T-helper 1 cell treated with Interleukin-12 subunit alpha and Interleukin-12 subunit beta and Interleukin-4 antibody, amounts not matched to agents 30 μg/mL and 1 μg/mL, for 36 hours (primary cell): ENCODE data around the gene VARS2.

ENCODE experiments used
- H3K27ac Mint-ChIP-seq: one replicate; pipeline ENCODE4 v1.8.0; 2021; ENCODE audit warnings: mild to moderate bottlenecking, mixed read lengths
- H3K27me3 Mint-ChIP-seq: one replicate; pipeline ENCODE4 v1.8.0; 2021; ENCODE audit warnings: low read depth, mixed read lengths
- H3K36me3 Mint-ChIP-seq: one replicate; pipeline ENCODE4 v1.8.0; 2021; ENCODE audit warnings: low read depth, mixed read lengths
- H3K4me1 Mint-ChIP-seq: one replicate; pipeline ENCODE4 v1.8.0; 2021; ENCODE audit warnings: low read depth, mixed read lengths
- H3K4me3 Mint-ChIP-seq: one replicate; pipeline ENCODE4 v1.8.0; 2021; ENCODE audit warnings: mild to moderate bottlenecking, moderate library complexity, mixed read lengths
- H3K9me3 Mint-ChIP-seq: one replicate; pipeline ENCODE4 v1.8.0; 2021; ENCODE audit warnings: mixed read lengths

Gene VARS2

DNA sequence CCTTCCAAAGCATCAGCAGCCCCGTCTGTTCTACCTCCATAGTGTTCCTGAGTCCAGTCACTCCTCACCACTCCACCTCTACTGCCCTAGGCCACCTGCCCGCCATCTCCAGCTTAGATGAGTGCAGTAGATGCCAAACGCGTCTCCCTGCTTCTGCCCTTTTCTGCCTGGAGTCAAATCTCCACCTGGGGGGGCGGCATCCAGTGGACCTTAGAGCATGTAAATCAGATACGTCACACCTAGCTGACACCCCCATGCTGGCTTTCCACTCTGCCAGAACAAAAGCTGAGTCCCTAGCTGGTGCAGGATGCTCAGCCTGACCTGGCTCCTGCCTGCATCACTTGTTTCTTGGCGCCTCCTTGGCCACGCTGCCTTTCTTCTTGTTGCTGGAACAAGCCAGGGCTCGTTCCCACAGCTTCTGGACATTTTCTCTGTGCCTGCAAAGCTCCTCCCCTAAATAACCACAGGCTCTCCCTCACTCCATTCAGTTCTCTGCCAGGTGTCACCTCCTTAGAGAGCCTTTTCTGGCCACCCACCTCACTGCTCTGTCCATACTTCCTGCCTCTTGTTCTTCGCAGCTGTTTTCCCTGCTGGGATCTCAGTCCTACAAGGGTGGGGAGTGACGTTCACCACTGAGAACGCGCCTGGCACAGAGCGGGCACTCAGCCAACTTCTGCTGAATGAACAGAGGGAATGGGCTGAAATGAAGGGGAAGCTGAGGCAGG is 24.0 kb upstream of the VARS2 start:
- Mint-ChIP-seq H3K27ac (no peak overlapping the region), H3K4me3 (no peak overlapping the region), H3K36me3 (peaks cover 6% of the 10 kb centered on the region), H3K9me3 (no peaks in the 10 kb centered on the region), H3K27me3 (peaks cover 12% of the 10 kb centered on the region), H3K4me1 (peaks cover 15% of the 10 kb centered on the region)

DNA sequence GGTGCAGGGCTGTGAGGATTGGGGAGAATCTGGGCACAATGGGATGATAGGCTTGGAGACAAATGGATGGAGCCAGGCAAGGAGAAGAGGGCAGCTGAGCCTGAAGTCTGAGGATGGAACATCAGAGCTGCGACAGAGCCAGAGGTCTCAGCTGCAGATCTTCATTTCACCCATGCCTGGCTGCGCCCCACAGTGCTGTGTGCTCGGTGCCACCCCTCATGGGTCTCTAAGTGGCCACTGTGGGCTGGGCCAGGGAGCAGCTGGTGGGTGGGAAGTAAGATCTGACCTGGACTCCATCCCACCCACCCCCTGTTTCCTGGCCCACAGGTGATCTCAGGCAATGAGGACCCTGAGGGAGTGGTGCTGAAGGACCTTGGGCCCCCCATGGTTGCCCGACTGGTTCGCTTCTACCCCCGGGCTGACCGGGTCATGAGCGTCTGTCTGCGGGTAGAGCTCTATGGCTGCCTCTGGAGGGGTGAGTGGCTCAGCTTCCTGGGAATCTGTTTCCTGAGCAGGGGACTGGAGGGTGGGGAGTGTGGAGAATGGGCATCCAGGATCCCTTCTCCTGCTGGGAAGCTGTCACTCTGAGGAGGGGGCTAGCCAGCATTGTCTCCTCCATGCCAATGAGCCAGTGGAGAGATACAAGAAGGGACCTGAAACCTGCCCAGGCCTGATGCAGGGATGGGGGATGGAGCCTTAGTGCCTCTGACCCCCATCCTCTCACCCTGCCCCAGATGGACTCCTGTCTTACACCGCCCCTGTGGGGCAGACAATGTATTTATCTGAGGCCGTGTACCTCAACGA is 23.2 kb upstream of the VARS2 start:
- H3K36me3 Mint-ChIP-seq: peaks cover 2% of the 10 kb centered on the region
- H3K9me3 Mint-ChIP-seq: no peaks in the 10 kb centered on the region
- peaks cover 6% of the 10 kb centered on the region for H3K27me3 Mint-ChIP-seq
- peaks cover 9% of the 10 kb centered on the region for H3K4me1 Mint-ChIP-seq
- H3K4me3 Mint-ChIP-seq: no peak overlapping the region
- H3K27ac Mint-ChIP-seq: no peak overlapping the region

GRCh38 chr6:30891450-30891723 is 22.7 kb upstream of the VARS2 start:
- no peaks in the 10 kb centered on the region for H3K9me3 Mint-ChIP-seq
- H3K27ac Mint-ChIP-seq: no peak overlapping the region
- H3K36me3 Mint-ChIP-seq: peaks cover 2% of the 10 kb centered on the region
- no peak overlapping the region for H3K4me3 Mint-ChIP-seq
- peaks cover 4% of the 10 kb centered on the region for H3K27me3 Mint-ChIP-seq
- H3K4me1 Mint-ChIP-seq: peaks cover 3% of the 10 kb centered on the region

DNA sequence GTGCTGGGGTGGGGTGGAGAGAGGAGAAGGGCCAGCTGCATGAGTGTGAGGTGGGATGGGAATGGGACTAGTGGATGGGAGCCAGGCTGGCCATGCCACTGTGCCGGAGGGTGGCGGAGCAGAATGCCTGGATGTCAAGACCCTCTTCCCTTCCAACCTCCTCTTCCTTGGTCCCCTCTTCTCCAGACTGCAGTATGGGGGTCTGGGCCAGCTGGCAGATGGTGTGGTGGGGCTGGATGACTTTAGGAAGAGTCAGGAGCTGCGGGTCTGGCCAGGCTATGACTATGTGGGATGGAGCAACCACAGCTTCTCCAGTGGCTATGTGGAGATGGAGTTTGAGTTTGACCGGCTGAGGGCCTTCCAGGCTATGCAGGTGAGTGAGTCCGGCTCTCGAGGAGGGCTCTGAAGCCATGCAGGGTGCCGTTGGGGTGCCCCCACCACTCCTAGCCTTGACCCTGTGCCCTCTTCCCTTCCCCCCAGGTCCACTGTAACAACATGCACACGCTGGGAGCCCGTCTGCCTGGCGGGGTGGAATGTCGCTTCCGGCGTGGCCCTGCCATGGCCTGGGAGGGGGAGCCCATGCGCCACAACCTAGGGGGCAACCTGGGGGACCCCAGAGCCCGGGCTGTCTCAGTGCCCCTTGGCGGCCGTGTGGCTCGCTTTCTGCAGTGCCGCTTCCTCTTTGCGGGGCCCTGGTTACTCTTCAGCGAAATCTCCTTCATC is 22.1 kb upstream of the VARS2 start:
- H3K36me3 Mint-ChIP-seq: peaks cover 2% of the 10 kb centered on the region
- no peaks in the 10 kb centered on the region for H3K4me1 Mint-ChIP-seq
- no peak overlapping the region for H3K4me3 Mint-ChIP-seq
- no peaks in the 10 kb centered on the region for H3K9me3 Mint-ChIP-seq
- H3K27ac Mint-ChIP-seq: no peak overlapping the region
- no peaks in the 10 kb centered on the region for H3K27me3 Mint-ChIP-seq

GRCh38 chr6:30893001-30893591 is 20.9 kb upstream of the VARS2 start:
- Mint-ChIP-seq H3K9me3 (no peaks in the 10 kb centered on the region), H3K4me3 (no peak overlapping the region), H3K27ac (no peak overlapping the region), H3K36me3 (peaks cover 2% of the 10 kb centered on the region), H3K4me1 (no peaks in the 10 kb centered on the region), H3K27me3 (no peaks in the 10 kb centered on the region)

DNA sequence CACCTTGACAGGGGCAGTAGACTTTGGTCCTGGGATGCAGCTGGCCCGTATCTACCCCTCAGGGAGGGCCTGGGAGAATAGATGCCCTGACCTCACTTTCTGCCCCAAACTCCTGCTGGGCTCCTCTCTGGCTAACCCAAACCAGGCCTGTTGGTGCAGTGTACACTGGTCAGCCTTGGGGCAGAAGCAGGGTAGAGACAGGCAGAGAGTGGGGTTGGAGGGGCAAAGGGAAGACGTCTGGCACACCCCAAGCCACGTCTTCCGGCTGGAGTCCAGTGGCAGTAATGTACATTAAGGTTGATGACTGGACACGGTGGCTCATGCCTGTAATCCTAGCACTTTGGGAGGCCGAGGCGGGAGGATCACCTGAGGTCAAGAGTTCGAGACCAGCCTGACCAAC is 20.4 kb upstream of the VARS2 start:
- H3K27ac Mint-ChIP-seq: no peak overlapping the region
- H3K9me3 Mint-ChIP-seq: no peaks in the 10 kb centered on the region
- no peaks in the 10 kb centered on the region for H3K27me3 Mint-ChIP-seq
- H3K36me3 Mint-ChIP-seq: peaks cover 5% of the 10 kb centered on the region
- H3K4me1 Mint-ChIP-seq: no peaks in the 10 kb centered on the region
- H3K4me3 Mint-ChIP-seq: no peak overlapping the region

- Mint-ChIP-seq H3K4me3 (no peak overlapping the region), H3K4me1 (no peaks in the 10 kb centered on the region), H3K9me3 (no peaks in the 10 kb centered on the region), H3K27ac (no peak overlapping the region), H3K27me3 (no peaks in the 10 kb centered on the region), H3K36me3 (peaks cover 5% of the 10 kb centered on the region)
Measured at GRCh38 chr6:30894381-30894780, 19.7 kb upstream of the VARS2 start.

- Mint-ChIP-seq H3K9me3 (no peaks in the 10 kb centered on the region), H3K27me3 (no peaks in the 10 kb centered on the region), H3K4me3 (no peak overlapping the region), H3K27ac (no peak overlapping the region), H3K4me1 (no peaks in the 10 kb centered on the region), H3K36me3 (peaks cover 5% of the 10 kb centered on the region)
Measured at GRCh38 chr6:30894935-30895334, 19.1 kb upstream of the VARS2 start.

GRCh38 chr6:30895343-30895742 is 18.7 kb upstream of the VARS2 start:
- Mint-ChIP-seq H3K4me1 (no peaks in the 10 kb centered on the region), H3K9me3 (no peaks in the 10 kb centered on the region), H3K4me3 (no peak overlapping the region), H3K27me3 (no peaks in the 10 kb centered on the region), H3K27ac (no peak overlapping the region), H3K36me3 (peaks cover 5% of the 10 kb centered on the region)

DNA sequence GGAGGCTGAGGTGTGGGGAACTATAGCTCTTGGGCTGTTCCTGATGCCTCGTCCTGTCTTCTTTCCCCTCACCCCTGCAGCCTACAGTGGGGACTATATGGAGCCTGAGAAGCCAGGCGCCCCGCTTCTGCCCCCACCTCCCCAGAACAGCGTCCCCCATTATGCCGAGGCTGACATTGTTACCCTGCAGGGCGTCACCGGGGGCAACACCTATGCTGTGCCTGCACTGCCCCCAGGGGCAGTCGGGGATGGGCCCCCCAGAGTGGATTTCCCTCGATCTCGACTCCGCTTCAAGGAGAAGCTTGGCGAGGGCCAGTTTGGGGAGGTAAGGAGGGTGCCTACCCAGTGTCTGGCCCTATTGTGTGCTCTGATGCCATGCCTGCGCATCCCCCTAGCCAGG is 17.5 kb upstream of the VARS2 start:
- Mint-ChIP-seq H3K36me3 (peaks cover 5% of the 10 kb centered on the region), H3K27me3 (no peaks in the 10 kb centered on the region), H3K9me3 (no peaks in the 10 kb centered on the region), H3K4me1 (no peaks in the 10 kb centered on the region), H3K4me3 (no peak overlapping the region), H3K27ac (no peak overlapping the region)

- Mint-ChIP-seq H3K4me1 (peaks cover 6% of the 10 kb centered on the region), H3K36me3 (peaks cover 5% of the 10 kb centered on the region), H3K27me3 (no peaks in the 10 kb centered on the region), H3K4me3 (no peak overlapping the region), H3K27ac (no peak overlapping the region), H3K9me3 (no peaks in the 10 kb centered on the region)
Measured at GRCh38 chr6:30897882-30898281, 16.2 kb upstream of the VARS2 start.

DNA sequence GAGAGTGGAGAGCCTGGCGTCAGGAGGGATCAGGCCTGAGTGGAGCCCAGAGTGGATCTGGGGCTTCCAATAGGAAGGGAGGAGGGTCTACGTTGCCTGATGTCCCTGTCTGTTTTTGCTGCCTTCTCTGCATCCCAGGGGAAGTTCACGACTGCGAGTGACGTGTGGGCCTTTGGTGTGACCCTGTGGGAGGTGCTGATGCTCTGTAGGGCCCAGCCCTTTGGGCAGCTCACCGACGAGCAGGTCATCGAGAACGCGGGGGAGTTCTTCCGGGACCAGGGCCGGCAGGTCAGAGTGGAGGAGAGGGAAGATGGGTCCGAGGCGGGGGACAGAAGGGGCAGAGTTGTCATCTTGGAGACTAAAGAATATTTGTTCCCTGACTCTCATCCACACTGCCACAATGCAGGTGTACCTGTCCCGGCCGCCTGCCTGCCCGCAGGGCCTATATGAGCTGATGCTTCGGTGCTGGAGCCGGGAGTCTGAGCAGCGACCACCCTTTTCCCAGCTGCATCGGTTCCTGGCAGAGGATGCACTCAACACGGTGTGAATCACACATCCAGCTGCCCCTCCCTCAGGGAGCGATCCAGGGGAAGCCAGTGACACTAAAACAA is 15.2 kb upstream of the VARS2 start:
- peaks cover 5% of the 10 kb centered on the region for H3K36me3 Mint-ChIP-seq
- no peaks in the 10 kb centered on the region for H3K9me3 Mint-ChIP-seq
- peaks cover 7% of the 10 kb centered on the region for H3K4me1 Mint-ChIP-seq
- no peaks in the 10 kb centered on the region for H3K27me3 Mint-ChIP-seq
- H3K27ac Mint-ChIP-seq: no peak overlapping the region
- H3K4me3 Mint-ChIP-seq: no peak overlapping the region

DNA sequence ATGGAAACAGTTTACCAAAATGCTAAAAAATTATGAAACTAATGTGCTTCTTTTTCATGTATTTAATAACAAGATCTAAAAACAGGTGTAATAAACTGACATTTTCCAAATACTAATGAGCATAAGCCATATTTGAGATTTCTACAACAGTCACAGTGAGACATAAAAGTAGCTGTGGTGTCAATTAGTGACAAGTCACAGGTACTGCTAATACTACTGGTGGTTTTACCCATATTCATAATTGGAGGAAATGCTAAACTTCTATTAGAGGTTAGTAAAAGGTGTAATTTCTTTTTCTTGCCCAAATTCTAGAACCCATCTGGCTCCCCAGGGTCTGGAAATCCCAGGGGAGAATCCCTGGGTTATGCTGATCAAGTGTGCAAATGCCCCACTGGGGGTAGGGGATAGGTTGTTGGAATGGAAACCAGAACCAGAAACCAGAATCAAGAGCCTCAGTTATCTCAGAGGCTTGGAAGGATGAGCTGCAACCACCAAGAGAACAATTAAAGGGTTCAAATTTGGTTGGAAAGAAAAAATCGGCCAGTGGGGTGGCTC is 13.1 kb upstream of the VARS2 start:
- Mint-ChIP-seq H3K27ac (no peak overlapping the region), H3K9me3 (no peaks in the 10 kb centered on the region), H3K4me3 (no peak overlapping the region), H3K27me3 (no peaks in the 10 kb centered on the region), H3K36me3 (peaks cover 4% of the 10 kb centered on the region), H3K4me1 (peaks cover 7% of the 10 kb centered on the region)

GRCh38 chr6:30901436-30901835 is 12.6 kb upstream of the VARS2 start:
- Mint-ChIP-seq H3K9me3 (no peaks in the 10 kb centered on the region), H3K4me1 (peaks cover 7% of the 10 kb centered on the region), H3K4me3 (no peak overlapping the region), H3K27ac (no peak overlapping the region), H3K36me3 (peaks cover 4% of the 10 kb centered on the region), H3K27me3 (no peaks in the 10 kb centered on the region)
